B cell (primary cell): ENCODE measurements around the gene LSM3.

Source experiments
- EZH2 ChIP-seq: IDR thresholded peaks from 2 replicates; pipeline ENCODE4 v1.6.1; 2012; ENCODE audit warnings: borderline replicate concordance, low read depth, mild to moderate bottlenecking, moderate library complexity, low read length; ENCODE audit not compliant: insufficient read depth, poor library complexity, severe bottlenecking
- TF ChIP-seq, protein P1 (sequence below): fragments of 200-600 bp; IDR thresholded peaks from one replicate; pipeline ENCODE4 v1.8.0; 2022; ENCODE audit warnings: antibody characterized with exemption, mild to moderate bottlenecking

DNA sequence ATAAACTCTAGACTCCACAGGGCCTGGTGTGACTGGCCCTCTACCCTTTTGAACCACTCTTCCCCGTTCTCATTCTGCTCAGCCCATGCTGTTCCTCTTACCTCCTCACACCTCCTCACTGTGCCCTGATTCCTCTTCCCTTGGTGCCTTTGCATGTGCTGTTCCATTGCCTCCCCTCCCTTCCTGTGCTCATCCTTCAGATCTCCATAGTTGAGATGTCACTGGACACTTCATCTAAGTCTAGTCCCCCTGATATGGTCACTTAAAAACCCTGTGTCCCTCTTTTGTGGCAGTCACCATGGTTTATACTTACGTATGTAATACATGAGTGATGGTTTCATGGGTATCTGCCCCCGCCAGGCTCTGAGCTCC is 69.8 kb downstream of the LSM3 start:
- TF ChIP-seq, protein P1, sequence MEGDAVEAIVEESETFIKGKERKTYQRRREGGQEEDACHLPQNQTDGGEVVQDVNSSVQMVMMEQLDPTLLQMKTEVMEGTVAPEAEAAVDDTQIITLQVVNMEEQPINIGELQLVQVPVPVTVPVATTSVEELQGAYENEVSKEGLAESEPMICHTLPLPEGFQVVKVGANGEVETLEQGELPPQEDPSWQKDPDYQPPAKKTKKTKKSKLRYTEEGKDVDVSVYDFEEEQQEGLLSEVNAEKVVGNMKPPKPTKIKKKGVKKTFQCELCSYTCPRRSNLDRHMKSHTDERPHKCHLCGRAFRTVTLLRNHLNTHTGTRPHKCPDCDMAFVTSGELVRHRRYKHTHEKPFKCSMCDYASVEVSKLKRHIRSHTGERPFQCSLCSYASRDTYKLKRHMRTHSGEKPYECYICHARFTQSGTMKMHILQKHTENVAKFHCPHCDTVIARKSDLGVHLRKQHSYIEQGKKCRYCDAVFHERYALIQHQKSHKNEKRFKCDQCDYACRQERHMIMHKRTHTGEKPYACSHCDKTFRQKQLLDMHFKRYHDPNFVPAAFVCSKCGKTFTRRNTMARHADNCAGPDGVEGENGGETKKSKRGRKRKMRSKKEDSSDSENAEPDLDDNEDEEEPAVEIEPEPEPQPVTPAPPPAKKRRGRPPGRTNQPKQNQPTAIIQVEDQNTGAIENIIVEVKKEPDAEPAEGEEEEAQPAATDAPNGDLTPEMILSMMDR: no peak
- no peak for TF ChIP-seq EZH2
